Activated gamma-delta T cell treated with Interleukin-2 at 50 U/mL for 16 hours (primary cell): ENCODE measurements around the gene PLTP.
A peak's percentile ranks its signal among the peaks of the same experiment; 100 is the strongest.
"Not testable (repeated sequence)": the region's sequence is repeated elsewhere in the genome, so short reads cannot be mapped to it uniquely, and the experiment has no call there.

Experiments used
- DNase-seq: peaks from one replicate; pipeline ENCODE4 v3.0.0-alpha.2; 2020

PLTP gene, protein sequence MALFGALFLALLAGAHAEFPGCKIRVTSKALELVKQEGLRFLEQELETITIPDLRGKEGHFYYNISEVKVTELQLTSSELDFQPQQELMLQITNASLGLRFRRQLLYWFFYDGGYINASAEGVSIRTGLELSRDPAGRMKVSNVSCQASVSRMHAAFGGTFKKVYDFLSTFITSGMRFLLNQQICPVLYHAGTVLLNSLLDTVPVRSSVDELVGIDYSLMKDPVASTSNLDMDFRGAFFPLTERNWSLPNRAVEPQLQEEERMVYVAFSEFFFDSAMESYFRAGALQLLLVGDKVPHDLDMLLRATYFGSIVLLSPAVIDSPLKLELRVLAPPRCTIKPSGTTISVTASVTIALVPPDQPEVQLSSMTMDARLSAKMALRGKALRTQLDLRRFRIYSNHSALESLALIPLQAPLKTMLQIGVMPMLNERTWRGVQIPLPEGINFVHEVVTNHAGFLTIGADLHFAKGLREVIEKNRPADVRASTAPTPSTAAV

DNA sequence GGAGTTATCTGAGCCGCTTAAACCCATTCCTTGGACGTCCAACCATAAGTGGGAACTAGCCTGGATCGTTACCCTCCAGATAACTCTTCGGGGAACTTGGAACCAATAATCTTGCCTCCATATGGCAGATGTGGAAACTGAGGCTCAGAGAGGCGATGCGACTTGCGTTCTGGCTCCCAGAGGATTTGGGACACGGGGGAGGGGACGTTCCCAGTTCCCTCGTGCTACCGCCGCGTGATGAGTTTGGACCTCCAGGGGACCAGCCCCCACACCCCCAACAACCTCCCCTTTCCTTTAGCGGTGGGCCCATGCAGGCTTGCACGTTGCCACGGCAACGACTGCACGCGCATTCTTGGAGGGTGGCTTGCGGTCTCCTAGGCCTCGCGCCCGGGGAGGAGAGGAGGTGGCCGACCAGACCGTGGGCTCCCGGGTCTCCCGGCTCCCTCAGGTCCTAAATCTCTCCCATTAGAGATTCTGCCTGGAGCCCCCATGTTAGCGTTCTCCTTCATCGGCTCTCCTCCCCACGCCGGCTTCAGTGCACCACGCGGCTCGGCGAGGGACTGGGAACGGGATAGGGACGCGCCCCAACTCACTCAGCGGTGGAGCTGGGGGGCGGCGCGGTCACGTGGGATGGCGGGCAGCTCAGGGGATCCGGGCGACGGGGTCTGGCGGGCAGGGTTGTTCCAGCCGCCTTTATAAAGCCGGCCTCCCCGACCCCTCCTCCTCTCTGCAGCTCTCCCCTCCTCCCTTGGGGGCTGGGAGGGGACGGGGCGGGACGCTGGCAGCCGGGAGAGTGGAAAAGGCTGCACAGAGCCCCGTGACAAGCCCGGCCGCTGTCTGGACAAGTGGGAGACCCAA lies at the start of gene PLTP:
Gene PLTP (minus strand): TSS at position 670 of the 858 bp plus-strand sequence. CDS start 703 bp downstream, outside the sequence.
- DNase-seq = peak; percentile 31

DNA sequence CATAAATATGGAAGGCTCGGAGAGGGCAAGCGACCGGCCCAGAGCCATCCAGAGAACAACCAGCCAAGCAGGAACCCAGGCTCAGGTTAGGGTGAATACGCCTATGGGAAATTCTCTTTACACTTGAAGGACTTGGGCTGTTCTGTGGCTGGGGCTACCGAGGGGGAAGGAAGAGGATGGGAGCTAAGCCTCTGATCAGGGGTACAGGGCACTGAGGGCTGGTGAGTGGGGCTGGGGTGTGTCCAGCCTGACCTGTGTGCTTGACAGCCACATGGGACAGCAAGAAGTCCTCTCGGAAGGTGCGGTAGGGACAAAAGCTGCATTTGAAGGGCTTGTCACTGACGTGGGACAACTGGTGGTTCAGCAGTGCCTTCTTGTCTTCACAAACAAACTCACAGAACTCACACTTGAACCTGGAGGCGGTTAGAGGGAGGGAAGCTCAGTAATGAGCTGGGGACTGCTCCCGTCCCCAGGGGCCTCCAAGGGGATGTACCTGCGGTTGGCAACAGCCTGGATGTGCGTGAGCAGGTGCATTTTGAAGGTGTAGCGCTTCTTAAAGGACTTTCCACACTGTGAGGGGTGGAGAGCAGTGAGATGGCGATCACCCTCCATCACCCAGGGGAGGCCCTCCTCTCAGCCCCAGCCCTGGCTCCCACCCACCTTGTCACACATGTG lies 48.1 kb upstream of the PLTP start:
- DNase-seq = no peak

DNA sequence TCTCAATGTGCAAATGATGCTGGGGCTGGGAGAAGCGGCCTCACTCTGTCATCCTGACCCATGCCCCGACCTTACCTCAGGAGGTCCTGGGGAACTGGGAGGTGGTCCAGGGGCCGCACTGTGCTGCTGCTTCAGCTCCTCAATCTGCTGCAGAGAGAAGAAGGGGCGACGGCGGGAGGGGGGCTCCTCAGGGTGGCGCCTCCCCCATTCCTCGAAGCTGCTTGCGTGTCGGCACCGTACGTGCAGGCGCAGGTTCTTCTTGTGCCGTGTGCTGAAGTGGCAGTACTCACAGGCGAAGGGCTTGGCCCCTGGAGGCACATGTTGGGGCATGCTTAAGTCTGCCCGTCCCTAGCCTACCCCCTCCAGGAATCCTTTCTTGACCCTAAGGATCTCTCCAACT lies 47.2 kb upstream of the PLTP start:
- DNase-seq = no peak

DNA sequence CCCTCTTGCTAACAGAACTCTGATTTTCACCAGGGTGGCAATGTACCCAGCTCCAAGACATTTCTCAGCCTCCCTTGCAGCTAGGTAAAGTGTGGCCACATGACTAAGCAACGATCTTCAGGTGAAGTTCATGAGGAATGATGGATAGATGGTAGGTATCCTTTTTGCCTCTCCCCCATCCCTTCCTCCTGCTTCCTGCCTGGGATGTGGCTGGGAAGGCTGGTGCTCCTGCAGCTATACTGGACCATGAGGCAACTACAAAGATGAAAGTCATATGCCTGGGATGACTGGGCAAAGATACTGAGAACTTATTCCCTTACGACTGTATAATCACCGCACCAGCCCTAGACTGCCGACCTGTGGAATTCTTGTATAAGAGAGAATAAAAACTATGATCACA lies 46.6 kb upstream of the PLTP start:
- no peak for DNase-seq

DNA sequence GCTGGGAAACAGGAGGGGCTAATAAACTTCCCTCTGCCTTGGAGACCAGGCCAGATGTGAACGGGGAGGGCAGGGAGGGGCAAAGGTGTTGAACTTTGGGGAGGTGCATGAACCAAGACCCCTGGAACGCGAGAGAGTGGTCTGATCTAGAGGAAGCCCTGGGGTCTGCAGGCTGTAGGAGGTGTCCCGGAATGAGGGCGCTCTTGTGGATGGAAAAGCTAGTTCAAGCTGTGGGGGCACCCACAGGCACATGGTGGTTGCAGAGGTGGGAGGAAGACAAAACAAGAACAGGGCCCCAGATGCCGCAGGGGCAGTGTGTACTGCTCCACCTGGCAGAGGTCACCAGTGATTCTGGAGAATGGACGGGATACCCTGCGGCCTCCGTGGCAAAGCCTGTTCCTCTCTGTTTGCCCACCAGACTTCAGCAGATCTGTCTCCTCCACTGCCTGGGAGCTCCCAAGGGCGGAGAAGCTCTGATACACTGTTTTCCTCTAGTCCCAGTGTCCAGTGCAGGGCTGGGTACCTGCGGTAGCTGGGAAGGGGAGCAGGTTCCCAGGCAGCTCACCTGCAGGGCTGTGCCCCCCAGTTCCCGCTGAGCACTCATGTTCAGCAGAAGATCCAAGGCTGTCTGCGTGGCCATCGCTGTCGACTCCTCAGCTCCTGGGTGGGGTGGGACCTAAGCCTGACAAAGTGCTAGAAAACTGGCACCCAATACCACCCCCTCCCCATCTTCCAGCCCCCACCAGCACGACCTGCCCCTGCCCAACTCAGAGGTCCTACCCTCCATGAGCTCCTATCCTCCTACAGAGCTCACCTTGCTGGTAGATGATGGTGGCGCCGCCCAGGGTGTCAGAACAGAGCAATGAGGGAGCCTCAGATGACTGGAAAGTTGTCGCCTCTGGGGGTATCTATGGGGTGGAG lies 45.3 kb upstream of the PLTP start:
- no peak for DNase-seq

DNA sequence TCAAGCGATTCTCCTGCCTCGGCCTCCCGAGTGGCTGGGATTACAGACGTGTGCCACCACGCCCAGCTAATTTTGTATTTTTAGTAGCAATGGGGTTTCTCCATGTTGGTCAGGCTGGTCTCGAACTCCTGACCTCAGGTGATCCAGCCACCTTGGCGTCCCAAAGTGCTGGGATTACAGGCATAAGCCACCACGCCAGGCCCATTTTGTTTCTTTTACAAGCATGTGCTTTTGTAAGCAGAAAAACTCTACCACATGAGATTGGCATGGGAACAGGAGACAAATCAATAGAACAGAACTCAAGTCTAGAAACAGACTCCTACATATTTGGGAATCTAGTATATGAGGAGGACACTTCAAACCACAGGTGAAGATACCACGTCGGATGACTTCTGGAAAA lies 44.4 kb upstream of the PLTP start:
- DNase-seq = not testable (repeated sequence)

DNA sequence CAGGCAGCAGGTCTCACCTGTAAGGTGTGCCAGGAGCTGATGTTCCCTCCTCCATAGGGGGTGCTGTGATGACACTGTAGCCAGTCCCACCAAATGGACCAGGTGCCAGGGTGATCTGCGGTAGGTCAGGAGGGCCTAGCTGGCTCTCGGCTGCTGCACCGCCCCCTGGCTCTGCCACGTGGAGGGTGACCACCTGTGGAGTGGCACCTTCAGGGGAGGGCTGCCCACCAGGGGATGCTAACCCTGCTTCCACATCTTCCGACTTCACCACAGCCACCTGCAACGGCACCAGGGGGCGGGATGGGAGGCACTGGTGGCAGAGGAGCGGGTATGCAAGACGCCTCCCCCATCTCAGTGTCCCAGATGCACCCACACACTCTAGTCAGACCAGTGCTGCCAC lies 41.7 kb upstream of the PLTP start:
- no peak for DNase-seq

DNA sequence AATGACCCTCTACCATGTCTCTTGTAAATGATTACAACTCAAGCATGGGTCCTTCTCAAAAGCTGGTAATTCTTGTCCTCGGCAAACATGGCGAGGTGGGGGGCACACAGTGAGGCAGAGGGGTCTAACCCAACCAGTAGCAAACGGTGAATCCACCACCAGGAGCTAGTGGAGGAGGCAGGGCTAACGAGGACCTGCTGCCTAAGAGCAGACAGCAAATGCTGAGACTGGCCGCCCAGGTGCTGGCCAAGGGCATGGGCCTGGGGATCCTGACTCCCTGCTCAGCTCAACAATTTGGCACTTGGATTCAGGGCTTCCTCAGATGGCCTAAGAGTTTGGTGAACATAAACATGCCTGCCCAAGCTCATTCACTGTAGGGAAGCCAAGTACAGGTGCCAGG lies 40.9 kb upstream of the PLTP start:
- DNase-seq = no peak

DNA sequence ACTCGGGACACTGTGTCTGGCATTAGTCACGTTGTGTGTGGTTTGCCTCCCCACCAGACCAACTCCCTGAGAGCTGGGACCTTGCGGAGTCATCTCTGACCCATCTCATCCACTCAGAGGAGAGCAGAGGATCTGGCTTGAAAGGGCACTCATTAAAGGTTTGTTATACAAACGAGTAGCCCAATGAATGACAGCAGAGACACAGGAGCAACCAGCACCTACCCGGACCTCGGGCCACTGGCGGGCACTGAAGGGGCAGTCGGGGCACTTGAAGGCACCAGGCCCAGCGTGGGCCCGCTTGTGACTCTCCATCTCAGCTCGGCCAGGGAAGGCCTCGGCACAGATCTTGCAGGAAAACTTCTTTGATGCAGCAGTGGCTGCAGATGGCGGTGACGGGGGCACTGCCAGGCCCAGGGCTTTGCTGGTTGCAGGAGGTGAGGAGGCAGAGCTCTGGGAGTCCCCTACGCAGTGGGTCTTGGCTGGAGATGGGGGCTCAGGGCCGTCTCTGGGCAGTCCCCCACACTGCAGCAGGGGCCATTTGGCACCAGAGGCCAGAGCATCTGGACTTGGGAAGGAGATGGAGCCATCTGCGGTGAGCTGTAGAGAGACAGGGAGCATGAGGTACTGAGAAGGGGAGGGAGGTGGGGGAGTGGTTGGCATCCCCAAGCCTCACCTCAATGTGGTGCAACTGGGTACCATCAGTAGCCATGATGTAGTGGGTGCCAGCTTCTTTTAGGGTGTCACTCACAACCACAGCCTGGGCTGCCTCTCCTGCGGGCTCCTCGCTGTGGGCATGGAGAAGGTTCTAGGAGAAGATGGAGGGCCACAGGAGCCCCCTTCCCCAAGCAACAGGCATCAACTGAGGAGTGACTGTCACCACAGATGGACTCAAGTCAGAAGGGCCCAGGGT lies 40.2 kb upstream of the PLTP start:
- no peak for DNase-seq

DNA sequence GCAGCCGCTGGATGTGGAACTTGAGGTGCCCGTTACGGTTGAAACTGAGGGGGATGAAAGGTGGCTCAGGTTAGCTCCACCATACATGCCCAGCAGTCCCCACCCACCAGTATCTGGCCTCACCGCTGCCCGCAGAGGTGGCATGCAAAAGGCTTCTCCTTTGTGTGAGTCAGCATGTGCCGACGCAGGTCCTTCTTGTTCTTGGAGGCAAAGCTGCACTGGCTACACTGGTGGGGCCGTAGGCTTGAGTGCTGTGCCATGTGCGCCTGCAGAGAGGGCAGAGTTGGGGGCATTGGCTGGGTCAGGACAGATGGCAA lies 38.3 kb upstream of the PLTP start:
- DNase-seq = no peak

DNA sequence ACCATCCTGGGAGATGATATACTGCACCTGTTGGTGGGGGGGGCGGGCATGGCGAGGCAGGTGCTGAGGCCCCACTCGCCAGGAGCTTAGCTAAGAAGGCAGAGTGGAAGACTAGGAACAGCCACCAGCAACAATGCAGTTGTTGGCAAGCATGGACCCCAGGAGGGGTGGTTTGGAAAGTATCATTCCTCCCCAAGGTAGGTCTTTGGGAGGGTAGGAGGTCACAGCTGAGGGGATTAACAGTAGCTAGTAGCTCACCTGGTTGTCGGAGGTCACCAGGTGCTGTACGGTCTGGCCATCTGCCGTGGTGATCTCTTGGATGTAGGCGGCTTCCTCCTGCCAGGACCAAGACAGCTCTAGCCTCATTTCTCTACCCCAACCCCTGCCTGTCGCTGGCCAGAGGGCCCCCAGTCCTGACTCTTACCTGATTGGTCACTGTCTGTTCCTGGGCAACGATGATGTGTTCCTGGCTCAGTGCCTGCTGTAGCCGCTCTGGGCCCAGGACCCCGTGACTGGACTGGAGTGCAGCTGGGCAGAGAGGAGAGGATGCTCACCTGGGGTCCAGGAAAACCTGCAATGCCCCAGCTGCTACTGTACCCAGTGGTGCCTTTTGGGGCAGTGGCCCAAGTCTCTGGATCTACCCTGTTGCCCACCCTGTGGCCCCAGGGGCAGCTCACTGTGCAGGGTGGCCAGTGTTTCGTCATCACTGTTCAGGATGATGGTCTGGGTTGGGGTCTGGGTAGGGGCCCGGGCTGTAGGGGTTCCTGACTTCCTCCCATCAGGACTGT lies 37.8 kb upstream of the PLTP start:
- no peak for DNase-seq

DNA sequence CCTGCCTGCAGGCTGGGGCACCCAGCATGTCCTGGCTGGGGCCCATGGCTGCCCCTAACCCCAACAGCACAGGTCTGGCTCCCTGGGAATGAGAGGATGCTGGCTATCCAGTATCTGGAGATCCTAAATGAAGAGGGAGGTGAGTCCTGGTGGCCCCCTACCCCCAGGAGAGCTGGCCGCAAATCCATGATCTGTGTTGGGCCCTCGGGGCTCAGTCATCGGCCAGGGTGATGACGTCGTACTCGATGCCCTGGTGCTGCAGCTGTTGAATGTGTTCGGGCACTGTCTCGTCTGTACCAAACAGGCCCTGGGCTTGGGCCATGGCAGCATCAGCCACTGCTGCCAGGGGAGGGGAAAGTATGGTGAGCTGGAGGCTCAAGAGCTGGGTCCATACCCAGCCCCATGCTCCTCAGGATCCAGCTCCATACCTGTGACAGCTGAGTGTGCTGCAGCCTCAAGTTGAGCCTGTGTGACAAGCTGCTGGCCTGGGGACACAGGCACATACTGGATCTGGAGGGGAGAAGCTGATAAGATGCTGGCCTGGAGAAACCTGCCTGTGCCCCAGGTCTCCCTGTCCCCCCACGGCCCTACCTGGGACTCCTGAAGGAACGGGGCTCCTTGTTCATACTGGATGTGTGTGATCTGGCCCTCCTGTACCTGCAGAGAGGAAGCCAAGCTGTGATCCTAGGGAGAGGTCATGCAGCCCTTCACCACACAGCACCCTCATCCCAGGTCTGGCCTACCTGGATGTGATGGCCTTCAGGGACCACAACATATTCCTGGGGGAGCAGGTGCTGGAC lies 37.0 kb upstream of the PLTP start:
- no peak for DNase-seq

DNA sequence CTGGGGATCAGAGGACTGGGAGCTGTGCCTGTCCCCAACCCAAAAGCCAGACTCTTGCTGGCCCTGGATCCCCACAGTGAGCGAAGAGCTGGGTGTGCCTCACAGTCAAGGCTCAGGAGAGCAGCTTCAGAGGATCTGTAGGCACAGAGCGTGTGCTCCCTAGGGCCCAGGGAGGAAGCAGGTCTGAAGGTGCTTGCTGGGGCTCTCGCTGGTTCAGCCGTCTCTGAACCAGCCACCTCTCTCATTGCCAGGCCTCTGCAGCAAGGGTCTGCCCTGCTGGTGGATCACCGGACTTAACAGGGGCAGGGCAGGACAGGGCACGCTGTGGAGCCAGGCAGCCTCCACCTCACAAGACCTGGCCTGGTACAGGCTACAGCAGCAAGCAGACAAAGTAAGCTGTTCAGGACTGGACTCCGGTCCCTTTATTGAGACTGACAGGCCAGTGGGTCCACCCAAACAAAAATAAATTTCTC lies 36.3 kb upstream of the PLTP start:
- DNase-seq = no peak

DNA sequence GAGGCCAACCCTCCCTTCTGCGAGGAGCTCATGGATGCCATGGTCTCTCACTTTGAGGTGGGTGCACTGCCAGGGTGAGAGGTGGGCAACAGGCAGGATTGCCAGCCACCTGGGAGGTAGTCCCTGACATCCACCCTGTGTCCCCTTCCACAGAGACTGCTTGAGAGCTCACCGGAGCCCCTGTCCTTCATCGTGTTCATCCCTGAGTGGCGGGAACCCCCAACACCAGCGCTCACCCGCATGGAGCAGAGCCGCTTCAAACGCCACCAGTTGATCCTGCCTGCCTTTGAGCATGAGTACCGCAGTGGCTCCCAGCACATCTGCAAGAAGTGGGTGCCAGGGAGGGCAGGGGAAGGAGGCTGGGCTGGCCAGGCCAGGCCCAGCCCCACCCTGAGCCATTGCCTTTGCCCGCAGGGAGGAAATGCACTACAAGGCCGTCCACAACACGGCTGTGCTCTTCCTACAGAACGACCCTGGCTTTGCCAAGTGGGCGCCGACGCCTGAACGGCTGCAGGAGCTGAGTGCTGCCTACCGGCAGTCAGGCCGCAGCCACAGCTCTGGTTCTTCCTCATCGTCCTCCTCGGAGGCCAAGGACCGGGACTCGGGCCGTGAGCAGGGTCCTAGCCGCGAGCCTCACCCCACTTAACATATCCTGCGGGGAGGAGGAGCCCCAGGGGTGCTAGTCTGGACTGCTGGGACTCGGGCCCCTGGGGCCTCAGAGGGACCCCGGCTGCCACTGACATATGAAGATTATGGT lies 35.3 kb upstream of the PLTP start:
- no peak for DNase-seq

DNA sequence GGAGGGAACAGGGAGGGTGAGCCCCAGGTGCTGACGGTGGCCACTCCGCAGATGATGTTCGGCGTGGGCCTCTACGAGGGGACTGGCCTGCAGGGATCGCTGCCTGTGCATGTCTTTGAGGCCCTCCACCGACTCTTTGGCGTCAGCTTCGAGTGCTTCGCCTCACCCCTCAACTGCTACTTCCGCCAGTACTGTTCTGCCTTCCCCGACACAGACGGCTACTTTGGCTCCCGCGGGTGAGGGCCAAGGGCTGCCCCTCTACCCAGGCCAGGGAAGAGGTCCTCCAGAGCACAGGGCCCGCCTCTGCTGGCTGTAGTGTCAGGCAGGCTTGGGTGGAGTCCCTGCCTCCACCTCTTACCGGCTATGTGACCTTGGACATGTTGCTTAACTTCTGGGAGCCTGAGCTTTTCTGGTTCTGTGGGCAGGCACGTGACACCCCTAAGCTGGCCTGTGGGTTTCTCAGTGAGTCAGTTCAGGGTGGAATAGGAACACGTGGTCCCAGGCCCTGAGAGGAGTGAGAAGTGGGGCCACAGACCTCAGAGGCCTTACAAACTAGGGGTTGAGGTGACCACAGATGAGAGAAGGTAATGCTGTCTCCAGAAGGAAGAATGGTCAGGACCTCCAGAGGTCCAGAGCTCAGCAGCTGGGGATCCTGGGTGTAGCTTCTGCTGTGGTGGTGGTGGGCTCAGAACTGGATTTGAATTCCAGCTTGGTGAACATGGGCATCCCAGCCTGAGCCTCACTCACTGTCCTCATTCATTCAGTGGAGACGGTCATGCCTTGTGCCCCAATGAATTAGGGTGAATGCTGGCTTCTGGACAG lies 34.4 kb upstream of the PLTP start:
- DNase-seq = peak; percentile 56

DNA sequence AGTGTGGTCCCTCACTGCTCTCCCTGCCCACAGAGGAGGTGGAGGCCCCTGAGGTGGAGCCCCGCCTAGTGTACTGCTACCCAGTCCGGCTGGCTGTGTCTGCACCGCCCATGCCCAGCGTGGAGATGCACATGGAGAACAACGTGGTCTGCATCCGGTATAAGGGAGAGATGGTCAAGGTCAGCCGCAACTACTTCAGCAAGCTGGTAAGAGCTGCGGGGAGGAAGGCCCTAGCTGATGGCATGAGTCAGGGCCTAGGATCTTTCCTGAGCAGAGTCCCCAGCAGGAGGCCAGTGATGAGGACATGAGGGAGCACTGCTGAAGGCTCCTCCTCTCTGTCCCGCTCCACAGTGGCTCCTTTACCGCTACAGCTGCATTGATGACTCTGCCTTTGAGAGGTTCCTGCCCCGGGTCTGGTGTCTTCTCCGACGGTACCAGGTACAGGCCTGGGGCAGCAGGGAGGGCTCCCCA lies 33.8 kb upstream of the PLTP start:
- no peak for DNase-seq

DNA sequence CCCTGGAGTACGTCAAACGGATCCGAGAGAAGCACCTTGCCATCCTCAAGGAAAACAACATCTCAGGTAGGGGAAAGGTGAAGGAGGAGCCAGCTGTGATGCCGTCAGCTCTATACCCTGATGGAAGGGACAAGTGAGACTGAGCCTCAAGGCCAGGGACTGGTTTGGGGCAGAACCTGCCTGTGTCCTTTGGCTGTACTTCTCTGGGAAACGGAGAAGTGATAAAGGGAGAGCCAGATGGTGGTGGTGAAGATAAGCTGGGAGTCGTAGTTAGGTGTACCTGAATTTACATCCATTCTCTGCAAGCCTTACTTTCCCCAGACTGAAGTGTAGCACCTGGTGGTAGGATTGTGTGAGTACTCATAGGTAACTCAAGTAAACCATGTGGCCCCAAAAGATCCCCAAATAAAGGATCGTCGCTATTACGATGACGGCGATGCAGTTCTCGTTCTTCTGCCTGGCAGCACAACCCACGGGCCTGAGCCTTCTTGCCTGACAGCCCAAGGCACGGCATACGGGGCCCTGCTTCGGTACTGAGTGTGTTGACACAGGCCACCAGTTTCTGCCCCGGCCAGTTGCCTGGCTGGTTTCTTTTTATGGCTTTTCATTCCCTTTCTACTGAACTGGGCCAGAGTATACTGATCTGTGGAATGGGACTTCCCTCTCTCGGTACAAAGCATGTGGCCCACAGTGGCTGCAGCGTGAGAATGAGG lies 33.2 kb upstream of the PLTP start:
- DNase-seq = no peak
